Activated CD8-positive, alpha-beta memory T cell treated with anti-CD3 and anti-CD28 coated beads, Interleukin-2, amount 50 U/mL, for 1 hour (primary cell): ENCODE measurements around the gene DYNLT4.
"Not testable (repeated sequence)": the region's sequence is repeated elsewhere in the genome, so short reads cannot be mapped to it uniquely, and the experiment has no call there.

Experiments used
- DNase-seq: peaks from one replicate; pipeline ENCODE4 v3.0.0-alpha.2; 2020; ENCODE audit errors: extremely low read depth

DYNLT4 gene

GRCh38 chr1:44828841-44829440 lies 21.8 kb upstream of the DYNLT4 start:
- DNase-seq, result no peak

- no peak for DNase-seq
These were observed 21.0 kb upstream of the DYNLT4 start for GRCh38 chr1:44828003-44828651.

- DNase-seq, result no peak
These were observed 20.2 kb upstream of the DYNLT4 start for GRCh38 chr1:44827197-44828002.

- DNase-seq, result no peak
These were observed 19.4 kb upstream of the DYNLT4 start for GRCh38 chr1:44826375-44827196.

GRCh38 chr1:44824392-44824791 lies 17.2 kb upstream of the DYNLT4 start:
- not testable (repeated sequence) for DNase-seq

GRCh38 chr1:44822981-44823451 lies 15.9 kb upstream of the DYNLT4 start:
- DNase-seq, result no peak

GRCh38 chr1:44822131-44822701 lies 15.1 kb upstream of the DYNLT4 start:
- DNase-seq, result no peak

GRCh38 chr1:44821240-44821715 lies 14.1 kb upstream of the DYNLT4 start:
- DNase-seq, result no peak

GRCh38 chr1:44820328-44821239 lies 13.4 kb upstream of the DYNLT4 start:
- DNase-seq, result no peak

- DNase-seq, result peak; percentile 61
These were observed 12.6 kb upstream of the DYNLT4 start for GRCh38 chr1:44819608-44820327.

GRCh38 chr1:44819196-44819607 lies 12.1 kb upstream of the DYNLT4 start:
- DNase-seq, result no peak

- DNase-seq, result no peak
These were observed 10.8 kb upstream of the DYNLT4 start for GRCh38 chr1:44817771-44818495.

GRCh38 chr1:44817307-44817706 lies 10.2 kb upstream of the DYNLT4 start:
- no peak for DNase-seq

- DNase-seq, result not testable (repeated sequence)
These were observed 8.8 kb upstream of the DYNLT4 start for GRCh38 chr1:44815926-44816325.

GRCh38 chr1:44812822-44813543 lies 5.8 kb upstream of the DYNLT4 start:
- DNase-seq, result no peak

- DNase-seq, result no peak
These were observed 4.1 kb upstream of the DYNLT4 start for GRCh38 chr1:44811234-44811633.

GRCh38 chr1:44810762-44811105 lies 3.6 kb upstream of the DYNLT4 start:
- DNase-seq, result not testable (repeated sequence)

GRCh38 chr1:44810101-44810761 lies 3.1 kb upstream of the DYNLT4 start:
- no peak for DNase-seq
